Epithelial cell of proximal tubule (primary cell): ENCODE measurements around the gene MAP3K7CL. TPM values are rescaled to one million over a fixed set of nuclear protein-coding genes. Genes with fewer than 3 reads are reported as not detected.
A peak's percentile ranks its signal among the peaks of the same experiment; 100 is the strongest.

Experiments used
- DNase-seq: peaks from one replicate; pipeline ENCODE4 v3.0.0-alpha.2; 2011; ENCODE audit warnings: low read depth
- H3K4me3 ChIP-seq: 2 replicates; pipeline ENCODE4 v1.5.1; 2011; ENCODE audit warnings: low read depth, mild to moderate bottlenecking, low read length
- CTCF ChIP-seq: conservative IDR thresholded peaks from 2 replicates; pipeline ENCODE4 v1.5.1; 2012; ENCODE audit warnings: low read depth, mild to moderate bottlenecking, low read length
- total RNA-seq: library from RNA; depleted of rRNA; stranded (reverse); fragments of >200 nt; gene quantifications from 2 replicates; pipeline ENCODE4 v1.2.3, GENCODE V29; 2015

MAP3K7CL gene
- total RNA-seq, 1 donor from 2014 or later = 0.92 TPM

DNA sequence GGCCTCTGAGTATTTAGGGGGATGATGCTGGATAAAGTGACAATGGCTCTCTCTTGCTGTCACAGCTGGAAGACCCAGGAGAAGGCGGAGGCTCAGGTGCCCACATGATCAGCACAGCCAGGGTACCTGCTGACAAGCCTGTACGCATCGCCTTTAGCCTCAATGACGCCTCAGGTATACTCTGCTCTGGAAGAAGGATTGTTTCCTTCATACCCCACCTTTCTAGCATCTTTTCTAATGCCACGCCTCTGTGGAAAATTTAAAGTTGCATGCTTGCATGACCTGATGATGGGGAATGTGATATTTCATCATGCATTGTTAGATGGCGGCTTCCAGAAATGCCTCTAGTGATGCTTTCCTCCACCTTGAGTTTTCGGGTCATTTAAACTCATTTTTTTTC lies 2.8 kb downstream of the MAP3K7CL start:
- no peak for DNase-seq
- no peak for TF ChIP-seq CTCF
- H3K4me3 ChIP-seq = no peak overlapping the region

DNA sequence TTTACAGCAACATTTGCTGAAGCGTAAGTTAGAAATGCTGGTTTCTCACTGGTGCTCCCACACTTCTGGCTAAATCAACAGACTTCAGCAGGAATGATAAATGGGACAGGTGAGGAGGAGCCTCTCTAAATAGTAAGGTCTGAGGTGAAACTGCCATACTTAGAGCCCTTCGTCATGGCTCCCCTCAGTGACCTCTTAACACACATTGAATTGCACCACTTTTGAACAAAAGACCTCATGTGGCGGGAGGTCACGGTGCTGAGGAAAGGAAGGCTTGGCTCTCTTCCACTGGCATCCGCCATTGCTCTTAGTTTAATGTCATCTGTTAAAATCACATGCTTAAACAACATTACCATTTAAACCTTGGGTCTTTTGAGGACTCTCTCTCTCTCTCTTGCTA lies 3.4 kb downstream of the MAP3K7CL start:
- TF ChIP-seq CTCF = no peak
- no peak overlapping the region for H3K4me3 ChIP-seq
- DNase-seq = no peak

DNA sequence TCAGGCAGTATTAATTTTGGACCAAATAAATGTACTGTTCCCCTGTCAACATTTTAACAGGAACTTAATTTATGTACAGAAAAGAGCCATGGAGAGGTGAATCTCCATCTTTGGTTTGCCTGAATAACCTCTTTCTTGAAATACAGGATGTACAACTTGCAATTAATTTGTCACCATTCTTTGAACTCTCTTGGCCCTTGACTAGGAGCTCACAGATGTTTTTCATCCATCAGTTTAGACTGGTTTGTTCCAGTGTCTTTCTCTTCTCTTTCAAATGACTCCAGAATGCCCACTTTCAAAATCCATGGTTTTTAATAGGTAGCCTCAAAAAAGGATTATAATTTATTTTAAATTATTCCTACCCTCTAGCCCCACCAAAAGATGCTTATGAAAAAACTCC lies 5.0 kb downstream of the MAP3K7CL start:
- no peak for TF ChIP-seq CTCF
- no peak for DNase-seq
- H3K4me3 ChIP-seq = no peak overlapping the region

DNA sequence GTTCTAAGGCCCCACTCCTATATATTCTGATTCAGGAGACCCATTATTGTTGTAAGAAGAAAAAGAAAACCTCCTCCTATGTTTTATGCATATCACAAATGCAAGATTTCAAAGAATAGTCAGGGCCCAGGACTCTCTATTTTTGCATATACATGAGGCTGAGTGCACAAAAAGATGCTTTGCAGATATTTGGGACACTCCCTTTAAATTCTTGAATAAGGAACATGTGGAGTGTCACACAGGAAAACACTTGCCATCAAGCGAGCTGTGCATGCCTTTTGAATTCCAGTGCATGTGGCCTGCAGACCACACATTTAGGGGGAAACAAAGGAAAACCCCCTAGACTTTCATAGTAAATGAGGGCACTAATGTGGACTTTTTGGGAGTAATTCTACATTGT lies 5.6 kb downstream of the MAP3K7CL start:
- TF ChIP-seq CTCF = no peak
- no peak for DNase-seq
- no peak overlapping the region for H3K4me3 ChIP-seq

GRCh38 chr21:29144736-29145353 lies 14.4 kb downstream of the MAP3K7CL start:
- no peak overlapping the region for H3K4me3 ChIP-seq
- DNase-seq = no peak
- no peak for TF ChIP-seq CTCF

- no peak for TF ChIP-seq CTCF
- peak; percentile 62 for DNase-seq
- no peak overlapping the region for H3K4me3 ChIP-seq
Measured at GRCh38 chr21:29145354-29145782, 14.9 kb downstream of the MAP3K7CL start.

DNA sequence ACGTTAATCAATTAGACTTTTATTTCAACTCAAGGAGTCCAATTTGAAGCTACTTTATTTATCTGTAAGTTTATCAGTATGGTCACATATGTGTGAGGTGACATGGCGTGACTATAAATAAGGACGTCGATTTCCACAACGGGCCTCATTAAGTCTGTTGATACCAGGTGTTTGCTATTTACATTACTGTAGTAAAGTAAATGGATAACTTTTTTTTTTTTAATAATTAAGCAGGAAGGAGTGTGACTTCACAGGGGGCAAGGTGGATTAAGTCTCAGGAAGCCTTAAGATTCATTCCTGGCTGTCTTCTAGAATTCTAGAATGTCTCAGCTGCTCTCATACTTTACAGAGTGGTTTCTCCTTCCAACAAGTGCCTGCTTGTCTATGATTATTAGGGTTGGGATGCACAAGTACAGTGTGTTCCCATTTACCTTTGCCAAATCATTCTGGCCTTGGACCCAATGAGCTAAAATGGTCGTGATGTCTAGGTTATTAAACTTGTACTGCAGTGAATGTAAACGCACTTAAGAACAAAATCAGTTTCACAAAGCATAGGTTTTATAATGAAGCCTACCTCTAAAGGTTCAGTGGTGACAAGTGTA lies 15.5 kb downstream of the MAP3K7CL start:
- no peak overlapping the region for H3K4me3 ChIP-seq
- DNase-seq = no peak
- TF ChIP-seq CTCF = no peak
